Chondrocyte (in vitro differentiated cells): ENCODE results near the gene SEPSECS. TPM values are rescaled to one million over a fixed set of nuclear protein-coding genes. Genes with fewer than 3 reads are reported as not detected.

Experiments
- DNase-seq: peaks from one replicate; pipeline ENCODE4 v3.0.0; 2021; ENCODE audit warnings: mixed read lengths, low spot score
- H3K27ac Mint-ChIP-seq: one replicate; pipeline ENCODE4 v1.8.0; 2021; ENCODE audit warnings: mild to moderate bottlenecking, moderate library complexity, mixed read lengths; ENCODE audit not compliant: unreplicated experiment
- H3K27me3 Mint-ChIP-seq: 2 replicates; pipeline ENCODE4 v1.8.0; 2021; ENCODE audit warnings: low read depth, mixed read lengths
- H3K36me3 Mint-ChIP-seq: 2 replicates; pipeline ENCODE4 v1.8.0; 2021; ENCODE audit warnings: low read depth, mixed read lengths
- H3K4me1 Mint-ChIP-seq: 2 replicates; pipeline ENCODE4 v1.8.0; 2021; ENCODE audit warnings: low read depth, mild to moderate bottlenecking, mixed read lengths
- H3K4me3 Mint-ChIP-seq: one replicate; pipeline ENCODE4 v1.8.0; 2021; ENCODE audit warnings: mild to moderate bottlenecking, moderate library complexity, mixed read lengths; ENCODE audit not compliant: unreplicated experiment
- H3K9me3 Mint-ChIP-seq: 2 replicates; pipeline ENCODE4 v1.8.0; 2021; ENCODE audit warnings: low read depth, mixed read lengths
- CTCF ChIP-seq: fragments of 200-600 bp; sonication (generic); IDR thresholded peaks from 2 replicates; pipeline ENCODE4 v1.5.0; 2021; ENCODE audit warnings: antibody characterized with exemption, mild to moderate bottlenecking, moderate library complexity
- total RNA-seq: library from RNA; stranded (reverse); gene quantifications from 3 replicates; pipeline ENCODE4 v1.2.1, GENCODE V29; 2021

The SEPSECS gene
- total RNA-seq, 1 donor from 2014 or later = 5.4 TPM

DNA sequence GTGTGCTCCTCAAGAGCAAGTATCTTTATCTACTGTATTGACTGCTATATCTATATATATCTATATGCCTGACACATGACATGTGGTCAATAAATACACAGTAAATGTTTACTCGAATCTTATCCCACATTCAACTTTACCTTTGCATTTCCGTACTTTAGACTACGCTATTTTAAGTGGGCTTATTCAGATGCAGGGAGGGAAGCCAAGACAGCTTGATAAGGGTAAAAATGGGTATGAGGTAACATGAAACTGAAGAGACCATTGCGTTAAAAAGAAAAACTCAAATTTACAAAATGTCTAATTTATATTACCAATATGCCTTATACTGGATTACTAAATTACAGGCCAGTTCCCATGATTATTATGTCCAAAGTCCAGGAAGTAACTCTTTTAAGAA is 17.8 kb downstream of the SEPSECS start:
- Mint-ChIP-seq H3K27ac (no peak overlapping the region), H3K27me3 (no peaks in the 10 kb centered on the region), H3K4me3 (no peak overlapping the region), H3K36me3 (peaks cover 7% of the 10 kb centered on the region), H3K9me3 (no peaks in the 10 kb centered on the region), H3K4me1 (no peaks in the 10 kb centered on the region)
- no peak for TF ChIP-seq CTCF
- DNase-seq = no peak

- no peaks in the 10 kb centered on the region for H3K27me3 Mint-ChIP-seq
- no peak overlapping the region for H3K4me3 Mint-ChIP-seq
- H3K9me3 Mint-ChIP-seq = peaks cover 8% of the 10 kb centered on the region
- no peak overlapping the region for H3K27ac Mint-ChIP-seq
- H3K4me1 Mint-ChIP-seq = no peaks in the 10 kb centered on the region
- no peak for TF ChIP-seq CTCF
- H3K36me3 Mint-ChIP-seq = peaks cover 14% of the 10 kb centered on the region
- DNase-seq = no peak
Observed at GRCh38 chr4:25141592-25141991, 18.7 kb downstream of the SEPSECS start.

DNA sequence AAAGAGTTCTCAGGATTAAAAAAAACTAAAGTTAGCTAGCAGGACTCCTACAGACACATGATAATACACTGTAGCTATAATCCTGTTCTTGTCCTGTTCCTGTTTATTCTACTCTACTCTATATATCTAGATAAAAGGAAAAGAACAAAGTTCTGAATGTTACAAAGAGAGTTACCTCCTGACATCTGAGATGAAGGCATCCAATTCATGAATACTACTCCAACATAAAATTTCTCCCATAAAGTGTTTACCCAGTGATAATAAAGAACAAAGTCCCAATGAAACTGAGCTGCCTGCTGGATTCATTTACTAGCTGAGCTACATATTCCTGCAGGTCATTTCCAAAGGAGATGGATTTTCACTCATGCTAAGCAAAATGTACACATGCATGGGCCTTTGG is 27.1 kb downstream of the SEPSECS start:
- Mint-ChIP-seq H3K9me3 (peaks cover 17% of the 10 kb centered on the region), H3K4me1 (peaks cover 36% of the 10 kb centered on the region), H3K36me3 (peaks cover 21% of the 10 kb centered on the region), H3K27ac (no peak overlapping the region), H3K27me3 (no peaks in the 10 kb centered on the region), H3K4me3 (no peak overlapping the region)
- no peak for TF ChIP-seq CTCF
- no peak for DNase-seq

- no peak for DNase-seq
- Mint-ChIP-seq H3K4me3 (no peak overlapping the region), H3K36me3 (peaks cover 15% of the 10 kb centered on the region), H3K27ac (no peak overlapping the region), H3K9me3 (peaks cover 13% of the 10 kb centered on the region), H3K27me3 (no peaks in the 10 kb centered on the region), H3K4me1 (peaks cover 36% of the 10 kb centered on the region)
- TF ChIP-seq CTCF = no peak
Observed at GRCh38 chr4:25131926-25132325, 28.3 kb downstream of the SEPSECS start.

- H3K36me3 Mint-ChIP-seq = peaks cover 11% of the 10 kb centered on the region
- H3K27ac Mint-ChIP-seq = no peak overlapping the region
- H3K27me3 Mint-ChIP-seq = no peaks in the 10 kb centered on the region
- peaks cover 36% of the 10 kb centered on the region for H3K4me1 Mint-ChIP-seq
- no peak overlapping the region for H3K4me3 Mint-ChIP-seq
- peaks cover 8% of the 10 kb centered on the region for H3K9me3 Mint-ChIP-seq
- DNase-seq = no peak
- TF ChIP-seq CTCF = no peak
Observed at GRCh38 chr4:25131381-25131780, 28.9 kb downstream of the SEPSECS start.
